T-helper 22 cell (primary cell): ENCODE results near the gene GNRH2.
"Not testable (repeated sequence)": the region's sequence is repeated elsewhere in the genome, so short reads cannot be mapped to it uniquely, and the experiment has no call there.

Experiments
- DNase-seq: peaks from one replicate; pipeline ENCODE4 v3.0.0-alpha.2; 2020; ENCODE audit warnings: low read depth

The GNRH2 gene

GRCh38 chr20:3073251-3073643 lies 29.8 kb downstream of the GNRH2 start:
- not testable (repeated sequence) for DNase-seq

- DNase-seq, result no peak
These were observed 31.4 kb downstream of the GNRH2 start for GRCh38 chr20:3074812-3075211.

GRCh38 chr20:3075315-3075714 lies 31.9 kb downstream of the GNRH2 start:
- DNase-seq, result not testable (repeated sequence)

- DNase-seq, result no peak
These were observed 34.3 kb downstream of the GNRH2 start for GRCh38 chr20:3077618-3078134.

GRCh38 chr20:3080939-3081388 lies 37.5 kb downstream of the GNRH2 start:
- DNase-seq, result no peak

GRCh38 chr20:3081641-3082040 lies 38.2 kb downstream of the GNRH2 start:
- DNase-seq, result no peak

- no peak for DNase-seq
These were observed 39.0 kb downstream of the GNRH2 start for GRCh38 chr20:3082306-3082951.

- DNase-seq, result no peak
These were observed 39.8 kb downstream of the GNRH2 start for GRCh38 chr20:3082955-3083952.

- no peak for DNase-seq
These were observed 41.0 kb downstream of the GNRH2 start, which contains the start of gene AVP for GRCh38 chr20:3084283-3084985. TSS of gene AVP (minus strand) at chr20:3084724. CDS start at chr20:3084674, 50 bp downstream.

GRCh38 chr20:3084986-3085360 lies 41.6 kb downstream of the GNRH2 start:
- DNase-seq, result no peak

GRCh38 chr20:3085571-3086072 lies 42.2 kb downstream of the GNRH2 start:
- DNase-seq, result no peak

- no peak for DNase-seq
These were observed 44.6 kb downstream of the GNRH2 start for GRCh38 chr20:3088031-3088430.

- DNase-seq, result no peak
These were observed 47.1 kb downstream of the GNRH2 start for GRCh38 chr20:3090565-3090964.

- no peak for DNase-seq
These were observed 49.4 kb downstream of the GNRH2 start for GRCh38 chr20:3092611-3093379.

GRCh38 chr20:3093861-3094361 lies 50.5 kb downstream of the GNRH2 start:
- no peak for DNase-seq

- DNase-seq, result no peak
These were observed 51.6 kb downstream of the GNRH2 start for GRCh38 chr20:3094848-3095629.
